SJSA1 (cell line): ENCODE data around the gene C1QTNF3. TPM values are rescaled to one million over a fixed set of nuclear protein-coding genes. Genes with fewer than 3 reads are reported as not detected.

ENCODE experiments used
- DNase-seq, 2 experiments: peaks; one replicate each; pipeline ENCODE4 v3.0.0-alpha.2; 2015 to 2020; ENCODE audit warnings: low spot score in 2 of 2, low read depth in 1 of 2
- H3K27ac ChIP-seq: fragments of 250-450 bp; sonication (Bioruptor Pico); 2 replicates; pipeline ENCODE4 v1.5.1; 2020; ENCODE audit warnings: mild to moderate bottlenecking, moderate library complexity
- H3K27me3 ChIP-seq: fragments of 250-450 bp; sonication (Bioruptor Pico); replicated peaks from 2 replicates; pipeline ENCODE4 v1.5.1; 2020; ENCODE audit warnings: mild to moderate bottlenecking, moderate library complexity
- H3K36me3 ChIP-seq: fragments of 250-450 bp; sonication (Bioruptor Pico); 2 replicates; pipeline ENCODE4 v1.5.1; 2020; ENCODE audit warnings: mild to moderate bottlenecking
- H3K4me1 ChIP-seq: fragments of 250-450 bp; sonication (Bioruptor Pico); replicated peaks from 2 replicates; pipeline ENCODE4 v1.6.1; 2021; ENCODE audit warnings: mild to moderate bottlenecking
- H3K4me3 ChIP-seq: fragments of 250-450 bp; sonication (Bioruptor Pico); 2 replicates; pipeline ENCODE4 v1.5.1; 2020; ENCODE audit warnings: mild to moderate bottlenecking
- H3K9me3 ChIP-seq: fragments of 250-450 bp; sonication (Bioruptor Pico); replicated peaks from 2 replicates; pipeline ENCODE4 v1.5.1; 2020; ENCODE audit warnings: mild to moderate bottlenecking
- total RNA-seq: library from RNA; depleted of rRNA; stranded (reverse); fragments of >200 nt; shearing (Covaris generic); gene quantifications from 2 replicates; pipeline ENCODE4 v1.2.3, GENCODE V29; 2014

C1QTNF3 gene
- total RNA-seq, 1 experiment from 2014 or later = 0.24 TPM

DNA sequence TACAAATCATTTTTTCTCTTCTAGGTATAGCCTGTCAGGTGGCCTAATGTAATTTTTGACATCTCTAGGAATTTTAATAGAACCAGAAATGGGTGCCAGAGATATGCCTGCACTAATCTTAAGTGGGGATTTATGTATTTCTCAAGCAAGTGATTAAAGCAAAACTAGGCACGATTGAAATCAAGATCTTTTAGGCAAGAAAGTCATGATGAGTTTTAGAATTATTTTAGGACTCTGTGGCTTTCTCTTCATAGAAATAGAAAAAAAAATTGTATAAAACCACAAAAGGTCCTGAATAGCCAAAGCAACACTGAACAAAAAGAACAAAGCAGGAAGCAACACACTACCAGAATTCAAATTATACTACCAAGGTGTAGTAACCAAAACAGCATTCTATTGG lies 34.2 kb downstream of the C1QTNF3 start:
- no peak overlapping the region; the same call in 1 of the 2 replicates for H3K27ac ChIP-seq
- DNase-seq = no peak
- H3K4me3 ChIP-seq = peak overlapping the region; percentile 68
- H3K4me1 ChIP-seq = 0 out of 2 replicates have a peak, but pooled peaks cover 9% of the 10 kb centered on the region
- H3K36me3 ChIP-seq = no peaks in the 10 kb centered on the region
- H3K9me3 ChIP-seq = no peaks in the 10 kb centered on the region
- H3K27me3 ChIP-seq = no peaks in the 10 kb centered on the region

DNA sequence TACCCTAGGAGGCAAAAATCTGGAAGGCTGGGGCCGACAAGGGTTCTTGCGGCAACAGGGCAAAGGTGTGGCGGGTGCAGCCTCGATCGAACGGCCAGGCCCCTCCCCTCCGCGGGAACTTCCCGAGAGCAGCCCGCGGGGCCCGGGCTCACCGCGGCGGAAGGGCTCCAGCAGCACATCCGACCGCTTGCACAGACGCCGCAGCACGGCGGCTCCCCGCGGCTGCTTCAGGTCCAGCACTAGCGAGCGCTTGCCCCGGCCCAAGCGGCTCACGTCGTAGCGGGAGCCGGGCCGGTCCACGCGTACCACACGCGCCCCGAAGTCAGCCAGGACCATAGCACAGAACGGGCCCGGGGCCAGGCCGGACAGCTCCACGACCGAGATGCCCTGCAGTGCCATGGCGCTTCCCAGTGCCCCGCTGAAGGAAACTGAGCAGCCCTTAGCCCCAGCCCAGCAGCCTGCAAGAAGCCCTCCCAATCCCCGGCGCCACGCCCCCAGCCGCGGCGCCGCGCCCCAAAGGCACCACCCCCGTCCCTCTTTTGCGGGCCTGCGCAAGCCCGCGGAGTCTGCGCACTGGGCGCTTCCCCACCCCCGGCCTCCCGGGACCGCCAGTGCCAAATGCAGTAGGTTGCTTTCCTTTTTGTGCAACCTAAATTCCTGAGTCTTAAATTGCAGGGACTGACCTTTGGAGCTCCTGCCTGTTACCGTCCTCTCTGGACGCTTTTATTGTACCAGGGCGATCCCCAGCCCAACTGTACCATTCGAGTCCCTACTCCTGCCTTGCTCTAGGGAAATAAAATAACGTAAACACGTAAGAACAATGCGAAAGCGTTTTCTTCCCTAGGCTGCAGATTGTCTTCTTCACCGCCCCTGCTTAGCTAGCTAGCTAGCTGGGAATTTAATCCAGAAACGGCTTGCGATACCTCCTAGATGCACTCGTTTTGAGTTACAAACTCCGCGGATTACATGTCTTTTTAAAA lies 35.1 kb downstream of the C1QTNF3 start, which contains the start of gene AMACR:
Gene AMACR (minus strand): TSS at position 430 of the 980 bp plus-strand sequence. CDS start 31 bp downstream, at position 399.
- Histone ChIP-seq H3K9me3 (no peaks in the 10 kb centered on the region), H3K27me3 (no peaks in the 10 kb centered on the region), H3K27ac (peak within 1 kb of the TSS; percentile 47), H3K4me3 (peak within 1 kb of the TSS; percentile 68), H3K4me1 (0 out of 2 replicates have a peak, but pooled peaks cover 9% of the 10 kb centered on the region), H3K36me3 (no peaks in the 10 kb centered on the region)
- peak; percentile 64 to 77 for DNase-seq

DNA sequence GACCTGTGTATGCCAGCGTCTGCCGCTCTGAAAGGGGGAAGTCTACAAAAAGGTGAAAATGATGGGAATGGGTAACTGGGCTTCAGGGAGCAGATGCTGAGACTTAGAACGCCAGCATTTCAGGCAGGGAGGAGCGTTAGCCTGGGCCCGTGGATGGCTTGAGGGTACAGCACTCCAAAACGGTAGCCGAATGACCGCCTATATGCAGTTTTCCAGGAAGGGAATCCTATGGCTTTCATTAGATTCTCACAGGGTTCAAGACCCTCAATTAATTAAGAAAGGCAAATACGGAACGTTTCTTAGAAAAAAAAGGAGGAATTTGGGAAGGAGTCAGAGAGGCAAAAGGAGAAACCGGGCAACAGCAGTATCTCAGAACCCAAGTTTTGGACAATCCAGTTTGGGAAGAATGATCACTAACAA lies 35.8 kb downstream of the C1QTNF3 start:
- DNase-seq = no peak
- Histone ChIP-seq H3K36me3 (no peaks in the 10 kb centered on the region), H3K27me3 (no peaks in the 10 kb centered on the region), H3K4me1 (0 out of 2 replicates have a peak, but pooled peaks cover 9% of the 10 kb centered on the region), H3K9me3 (no peaks in the 10 kb centered on the region), H3K4me3 (peak overlapping the region; percentile 68), H3K27ac (no peak overlapping the region)

DNA sequence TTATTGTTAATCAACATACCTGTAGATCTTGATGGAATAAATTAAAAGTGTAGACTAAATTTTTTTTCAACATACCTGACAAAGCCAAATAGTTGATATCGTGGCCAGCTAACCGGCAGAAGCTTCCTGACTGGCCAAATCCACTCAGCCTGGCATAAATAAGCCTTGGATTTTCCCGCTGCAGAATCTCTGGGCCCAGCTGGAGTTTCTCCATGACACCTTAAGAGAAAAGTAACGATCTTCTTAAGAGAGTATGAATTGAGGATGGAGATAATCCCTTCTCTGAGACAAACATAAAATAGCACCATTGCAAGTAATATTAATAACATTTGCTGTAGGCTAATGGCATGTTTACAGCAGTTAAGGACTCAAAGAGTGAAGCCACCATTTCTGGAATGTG lies 37.3 kb downstream of the C1QTNF3 start:
- Histone ChIP-seq H3K4me1 (0 out of 2 replicates have a peak, but pooled peaks cover 9% of the 10 kb centered on the region), H3K4me3 (no peak overlapping the region), H3K9me3 (no peaks in the 10 kb centered on the region), H3K27ac (no peak overlapping the region), H3K27me3 (no peaks in the 10 kb centered on the region), H3K36me3 (no peaks in the 10 kb centered on the region)
- DNase-seq = no peak

DNA sequence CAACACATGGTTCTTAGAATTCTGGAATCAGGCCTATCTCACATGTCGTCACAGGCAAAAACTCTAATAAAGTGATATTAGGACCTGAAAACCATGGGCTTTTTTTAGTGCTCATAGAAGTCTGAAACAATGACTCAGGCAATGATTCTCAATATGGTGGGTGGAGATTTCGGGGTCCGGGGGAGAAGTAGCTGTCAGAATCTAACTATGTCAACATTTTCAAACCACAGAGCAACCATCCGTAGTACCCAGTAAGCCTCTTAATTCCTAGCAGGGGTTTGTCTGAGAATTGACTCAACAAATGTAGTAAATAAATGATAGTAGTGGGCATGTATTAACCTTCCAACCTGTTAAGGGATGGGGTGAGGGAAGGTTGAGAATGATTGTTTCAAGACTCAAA lies 37.8 kb downstream of the C1QTNF3 start:
- H3K4me3 ChIP-seq = no peak overlapping the region
- no peak for DNase-seq
- H3K27ac ChIP-seq = no peak overlapping the region
- H3K9me3 ChIP-seq = no peaks in the 10 kb centered on the region
- no peaks in the 10 kb centered on the region for H3K27me3 ChIP-seq
- H3K4me1 ChIP-seq = 0 out of 2 replicates have a peak, but pooled peaks cover 9% of the 10 kb centered on the region
- H3K36me3 ChIP-seq = no peaks in the 10 kb centered on the region

DNA sequence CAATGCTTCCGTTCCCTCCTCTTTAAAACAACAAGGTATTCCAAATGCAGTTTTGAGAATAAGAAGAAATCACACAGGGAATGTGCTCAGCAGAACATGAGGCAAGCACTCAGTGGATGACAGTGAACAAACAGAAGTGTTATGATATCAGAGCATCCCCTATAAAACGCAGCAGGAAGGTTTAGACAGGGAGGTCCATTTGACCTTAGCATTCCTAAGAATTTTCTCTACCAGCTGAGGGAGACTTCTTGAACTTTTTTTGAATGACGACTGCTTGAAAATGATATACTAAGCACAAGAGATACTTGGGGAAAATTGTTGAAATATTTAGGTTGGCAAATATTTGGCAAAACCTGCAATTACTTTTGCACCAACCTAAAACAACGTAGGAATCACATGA lies 39.1 kb downstream of the C1QTNF3 start:
- Histone ChIP-seq H3K4me1 (0 out of 2 replicates have a peak, but pooled peaks cover 6% of the 10 kb centered on the region), H3K27me3 (no peaks in the 10 kb centered on the region), H3K4me3 (no peak overlapping the region), H3K9me3 (no peaks in the 10 kb centered on the region), H3K36me3 (no peaks in the 10 kb centered on the region), H3K27ac (no peak overlapping the region)
- no peak for DNase-seq

DNA sequence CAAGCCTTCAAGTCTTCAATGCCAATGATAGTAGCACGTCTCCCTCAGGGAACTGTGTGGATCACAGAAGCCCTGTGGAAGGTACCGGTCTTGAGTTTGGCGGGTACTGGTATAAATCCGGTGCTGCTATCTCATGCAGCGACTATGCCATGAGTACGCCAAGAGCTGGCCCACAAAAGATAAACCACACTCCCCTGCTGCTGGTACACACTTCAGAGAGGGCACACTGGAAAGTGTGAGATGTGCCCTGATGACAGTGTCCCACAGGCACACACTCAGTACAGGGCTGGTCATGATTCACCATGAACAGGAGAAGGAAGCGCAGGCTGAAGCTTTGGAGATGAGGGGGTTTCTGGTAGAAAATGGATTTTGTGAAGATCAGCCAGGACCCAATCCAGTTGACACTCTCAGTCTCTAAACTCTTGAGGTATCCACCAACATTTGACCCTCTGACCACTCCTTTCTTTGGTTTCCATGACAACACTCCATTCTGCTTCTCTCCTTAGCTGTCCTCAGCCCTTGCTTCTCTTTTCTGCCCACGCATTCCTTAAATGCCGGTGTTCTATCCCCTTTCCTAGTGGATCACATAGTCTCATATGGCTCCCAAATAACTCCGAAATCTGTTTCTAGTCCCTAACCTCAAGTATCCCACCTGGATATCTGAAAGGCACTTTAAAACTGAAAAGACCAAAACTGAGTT lies 40.2 kb downstream of the C1QTNF3 start:
- no peak overlapping the region for H3K27ac ChIP-seq
- H3K36me3 ChIP-seq = no peaks in the 10 kb centered on the region
- H3K4me3 ChIP-seq = no peak overlapping the region
- no peaks in the 10 kb centered on the region for H3K9me3 ChIP-seq
- DNase-seq = no peak
- no peaks in the 10 kb centered on the region for H3K27me3 ChIP-seq
- H3K4me1 ChIP-seq = 0 out of 2 replicates have a peak, but pooled peaks cover 5% of the 10 kb centered on the region

DNA sequence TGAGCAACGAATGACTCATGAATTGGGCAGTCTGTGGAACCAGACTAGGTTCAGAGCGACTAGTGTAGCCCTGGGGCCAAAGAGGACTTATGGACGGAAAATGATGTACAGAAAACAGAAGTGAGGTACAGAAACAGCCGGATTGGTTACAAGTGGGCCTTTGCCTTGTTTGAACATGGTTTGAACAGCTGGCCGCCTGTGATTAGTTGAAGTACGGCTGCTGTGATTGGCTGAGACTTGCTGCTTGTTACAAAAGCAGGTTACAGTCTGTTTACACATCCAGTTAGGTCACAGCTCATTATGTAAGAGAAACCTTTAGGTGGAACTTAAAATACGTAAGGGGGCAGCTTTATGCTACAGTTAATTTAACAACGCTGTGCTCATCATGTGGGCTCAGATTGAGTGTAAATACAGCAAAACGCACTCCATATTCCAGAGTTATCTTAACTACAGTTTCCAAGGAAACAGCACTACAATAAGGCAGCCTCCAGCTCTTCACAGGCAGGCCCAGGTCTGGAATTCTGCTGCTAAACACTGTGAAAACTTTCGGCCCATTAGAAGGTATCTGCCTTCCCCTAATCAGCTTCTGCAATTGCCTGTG lies 41.7 kb downstream of the C1QTNF3 start:
- H3K27me3 ChIP-seq = no peaks in the 10 kb centered on the region
- DNase-seq = no peak
- no peaks in the 10 kb centered on the region for H3K9me3 ChIP-seq
- no peak overlapping the region for H3K4me3 ChIP-seq
- H3K27ac ChIP-seq = no peak overlapping the region
- no peaks in the 10 kb centered on the region for H3K4me1 ChIP-seq
- no peaks in the 10 kb centered on the region for H3K36me3 ChIP-seq

DNA sequence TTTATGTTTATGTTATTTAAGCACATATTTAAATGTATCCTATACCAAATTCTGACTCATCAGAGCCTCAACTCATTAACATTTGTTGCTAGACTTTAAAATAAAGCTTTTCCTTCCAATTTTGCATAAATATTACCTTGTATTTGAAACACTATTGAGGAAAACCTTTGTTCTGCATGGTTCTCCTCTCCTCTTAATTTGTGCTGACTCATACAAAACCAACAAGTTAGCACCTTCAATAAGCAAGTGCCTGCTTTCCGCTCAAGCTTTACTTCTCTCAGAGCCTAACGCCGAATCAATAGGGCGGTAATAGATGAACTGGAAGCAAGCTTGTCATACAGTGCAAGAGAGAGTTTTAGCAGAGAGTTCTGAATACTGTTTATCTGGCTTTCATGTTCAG lies 43.0 kb downstream of the C1QTNF3 start:
- no peaks in the 10 kb centered on the region for H3K27me3 ChIP-seq

DNA sequence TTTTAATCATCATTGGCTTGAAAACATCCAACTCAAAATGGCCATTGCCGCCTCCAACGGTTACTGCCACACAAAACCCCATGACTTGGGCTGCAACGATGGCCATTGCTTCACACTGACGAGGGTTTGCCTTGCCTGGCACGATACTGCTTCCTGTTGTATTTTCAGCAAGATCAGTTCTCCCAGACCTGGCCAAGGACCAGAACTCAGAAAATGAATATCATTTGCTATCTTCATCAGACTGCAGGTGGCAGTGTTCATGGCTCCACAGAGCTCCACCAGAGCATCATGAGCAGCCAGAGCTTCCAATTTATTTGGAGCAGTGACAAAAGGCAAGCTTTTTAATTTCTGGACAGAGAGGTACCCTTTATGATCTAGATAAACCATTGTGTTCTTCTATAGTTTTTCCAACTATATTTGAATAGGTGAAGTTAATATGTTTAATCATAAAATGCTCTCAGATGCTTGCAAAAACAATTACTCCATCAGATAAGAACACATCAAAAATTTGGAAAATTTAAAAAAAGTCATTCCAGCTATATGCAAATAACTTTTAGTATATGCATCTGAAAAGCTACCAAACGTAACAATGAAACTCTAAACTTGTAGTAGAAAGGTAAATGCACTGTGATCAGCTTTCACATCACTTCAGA lies 45.6 kb downstream of the C1QTNF3 start:
- H3K27me3 ChIP-seq = no peaks in the 10 kb centered on the region
- H3K9me3 ChIP-seq = no peaks in the 10 kb centered on the region
- DNase-seq = peak in 1 of 2 experiments; percentile 2
- no peaks in the 10 kb centered on the region for H3K36me3 ChIP-seq
- H3K4me3 ChIP-seq = no peak overlapping the region
- no peak overlapping the region for H3K27ac ChIP-seq
- H3K4me1 ChIP-seq = no peaks in the 10 kb centered on the region

More for the DNA sequence above, 43.0 kb downstream of the C1QTNF3 start:
- no peak overlapping the region for H3K27ac ChIP-seq
- no peaks in the 10 kb centered on the region for H3K4me1 ChIP-seq
- no peak for DNase-seq
- H3K36me3 ChIP-seq = no peaks in the 10 kb centered on the region
- H3K9me3 ChIP-seq = no peaks in the 10 kb centered on the region
- no peak overlapping the region for H3K4me3 ChIP-seq

DNA sequence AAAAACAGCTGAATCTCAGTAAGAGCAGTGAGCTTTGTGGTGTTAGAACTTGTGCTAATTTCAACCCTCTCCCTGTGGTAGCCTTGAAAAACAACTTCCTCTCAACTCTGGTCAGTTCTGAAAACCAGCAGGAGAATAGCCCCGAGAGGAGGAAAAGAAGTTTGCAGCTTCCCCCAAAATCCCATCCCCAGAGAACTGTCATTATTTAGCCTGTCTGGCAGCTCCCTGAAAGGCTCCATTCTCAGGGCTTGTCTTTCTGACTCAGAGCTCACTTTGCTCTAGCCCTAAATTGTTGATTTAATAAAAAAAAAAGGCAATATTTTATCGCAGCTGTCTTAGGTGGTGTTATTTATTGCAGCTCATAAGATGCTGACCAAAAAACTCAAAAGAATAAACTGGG lies 47.1 kb downstream of the C1QTNF3 start:
- no peak for DNase-seq
- no peaks in the 10 kb centered on the region for H3K27me3 ChIP-seq
- H3K36me3 ChIP-seq = no peaks in the 10 kb centered on the region
- no peak overlapping the region for H3K4me3 ChIP-seq
- H3K27ac ChIP-seq = no peak overlapping the region
- no peaks in the 10 kb centered on the region for H3K9me3 ChIP-seq
- no peaks in the 10 kb centered on the region for H3K4me1 ChIP-seq

DNA sequence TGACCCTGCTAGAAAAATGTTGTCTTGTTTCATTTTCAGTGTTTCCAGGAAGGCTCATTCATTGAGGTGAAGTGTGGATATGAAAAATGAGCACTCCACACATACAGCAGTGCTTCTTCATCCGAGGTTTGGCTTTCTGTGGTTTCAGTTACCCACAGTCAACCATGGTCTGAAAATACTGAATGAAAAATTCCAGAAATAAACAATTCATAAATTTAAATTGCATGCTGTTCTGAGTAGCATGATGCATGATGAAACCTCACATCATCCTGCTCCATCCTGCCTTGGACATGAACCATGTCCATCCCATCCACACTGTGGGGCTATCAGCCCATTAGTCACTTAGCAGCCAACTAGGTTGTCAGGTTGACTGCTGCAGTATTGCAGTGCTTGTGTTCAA lies 48.2 kb downstream of the C1QTNF3 start:
- no peaks in the 10 kb centered on the region for H3K4me1 ChIP-seq
- H3K36me3 ChIP-seq = no peaks in the 10 kb centered on the region
- no peak for DNase-seq
- no peaks in the 10 kb centered on the region for H3K27me3 ChIP-seq
- H3K27ac ChIP-seq = no peak overlapping the region
- no peak overlapping the region for H3K4me3 ChIP-seq
- no peaks in the 10 kb centered on the region for H3K9me3 ChIP-seq

DNA sequence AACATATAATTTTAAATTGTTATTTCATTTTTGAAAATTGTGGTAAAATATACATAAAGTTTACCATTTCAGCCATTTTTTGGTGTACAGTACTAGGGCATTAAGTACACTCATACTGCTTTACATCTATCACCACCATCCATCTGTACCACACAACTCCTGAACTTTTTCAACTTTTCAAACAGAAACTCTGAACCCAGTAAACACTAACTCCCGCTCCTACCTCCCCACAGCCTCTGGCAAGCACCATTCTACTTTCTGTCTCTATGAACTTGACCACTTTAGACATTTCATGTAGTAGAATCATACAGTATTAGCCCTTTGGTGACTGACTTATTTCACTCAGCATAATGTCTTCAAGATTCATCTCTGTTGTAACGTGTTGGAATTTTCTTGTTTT lies 50.1 kb downstream of the C1QTNF3 start:
- Histone ChIP-seq H3K4me3 (no peak overlapping the region), H3K27me3 (no peaks in the 10 kb centered on the region), H3K9me3 (no peaks in the 10 kb centered on the region), H3K4me1 (no peaks in the 10 kb centered on the region), H3K27ac (no peak overlapping the region), H3K36me3 (no peaks in the 10 kb centered on the region)
- no peak for DNase-seq
